HG03469 (cell line): Measurements from ENCODE around the gene GALT.

Experiments used
- ATAC-seq: cut with Tn5 transposase; IDR thresholded peaks from one replicate; pipeline ENCODE4 v1.9.1; 2021; ENCODE audit warnings: mild to moderate bottlenecking, moderate library complexity, moderate number of reproducible peaks; ENCODE audit not compliant: unreplicated experiment

Gene GALT

GRCh38 chr9:34651876-34652601 is 5.6 kb downstream of the GALT start, which contains the start of gene IL11RA:
Gene IL11RA, plus strand, starts transcription at chr9:34652185. Its CDS starts 3,033 bp downstream, at chr9:34655218.
- no peak for ATAC-seq

- ATAC-seq: no peak
Measured at GRCh38 chr9:34652602-34653000, 6.1 kb downstream of the GALT start.

GRCh38 chr9:34653151-34654072 is 6.9 kb downstream of the GALT start:
- no peak for ATAC-seq

GRCh38 chr9:34654323-34655051 is 8.0 kb downstream of the GALT start:
- no peak for ATAC-seq

GRCh38 chr9:34655394-34655793 is 8.9 kb downstream of the GALT start:
- ATAC-seq: no peak

- no peak for ATAC-seq
Measured at GRCh38 chr9:34656992-34657391, 10.5 kb downstream of the GALT start.

- no peak for ATAC-seq
Measured at GRCh38 chr9:34658461-34658860, 12.0 kb downstream of the GALT start.

- ATAC-seq: no peak
Measured at GRCh38 chr9:34659592-34660253, 13.2 kb downstream of the GALT start.

GRCh38 chr9:34662526-34663302 is 16.2 kb downstream of the GALT start, which contains the start of gene CCL27:
Gene CCL27, minus strand, starts transcription at chr9:34662657. Its CDS starts 24 bp downstream, at chr9:34662633.
- ATAC-seq: no peak

- ATAC-seq: no peak
Measured at GRCh38 chr9:34663303-34663605, 16.8 kb downstream of the GALT start.

GRCh38 chr9:34664281-34665066 is 18.0 kb downstream of the GALT start:
- ATAC-seq: peak; percentile 31

- no peak for ATAC-seq
Measured at GRCh38 chr9:34665067-34665380, 18.5 kb downstream of the GALT start.

- peak; percentile 51 for ATAC-seq
Measured at GRCh38 chr9:34665381-34666250, 19.1 kb downstream of the GALT start.

- no peak for ATAC-seq
Measured at GRCh38 chr9:34669809-34670562, 23.5 kb downstream of the GALT start.

GRCh38 chr9:34671307-34671706 is 24.8 kb downstream of the GALT start:
- no peak for ATAC-seq

- no peak for ATAC-seq
Measured at GRCh38 chr9:34674440-34674839, 28.0 kb downstream of the GALT start.

- ATAC-seq: no peak
Measured at GRCh38 chr9:34675048-34675714, 28.7 kb downstream of the GALT start.
